BJ (cell line): ENCODE data around the gene RYR3. TPM values are rescaled to one million over a fixed set of nuclear protein-coding genes. Genes with fewer than 3 reads are reported as not detected.

Source experiments
- CTCF ChIA-PET: fragments of 350-600 bp; formaldehyde crosslinking; extraction: SDS; loops from one replicate; lab custom pipeline; 2021; ENCODE audit warnings: antibody characterized with exemption, inconsistent platforms; lab: Yijun Ruan, JAX
- POLR2A ChIA-PET: fragments of 300-600 bp; sonication (Branson Sonifier 250); formaldehyde crosslinking; extraction: SDS; loops from one replicate; lab custom pipeline; 2021; ENCODE audit warnings: antibody characterized with exemption; lab: Charles Lee
- DNase-seq: peaks from one replicate; pipeline ENCODE4 v3.0.0-alpha.2; 2011; ENCODE audit warnings: low read depth
- H3K27me3 ChIP-seq: 2 replicates; pipeline ENCODE4 v1.6.0; 2011; ENCODE audit warnings: low read length; ENCODE audit not compliant: control insufficient read depth, insufficient read depth
- H3K36me3 ChIP-seq: 2 replicates; pipeline ENCODE4 v1.5.1; 2011; ENCODE audit warnings: low read length; ENCODE audit not compliant: control insufficient read depth, insufficient read depth
- H3K4me3 ChIP-seq: 2 replicates; pipeline ENCODE4 v1.5.1; 2011; ENCODE audit warnings: low read depth, mild to moderate bottlenecking, control low read depth, low read length
- CTCF ChIP-seq: IDR thresholded peaks from 2 replicates; pipeline ENCODE4 v1.5.1; 2011; ENCODE audit warnings: low read depth, mild to moderate bottlenecking, control low read depth, inconsistent platforms, low read length, moderate library complexity; ENCODE audit not compliant: insufficient read depth
- polyA plus RNA-seq: library from polyadenylated mRNA; depleted of rRNA; stranded (reverse); fragments of >200 nt; gene quantifications from 2 replicates; pipeline ENCODE4 v1.2.3, GENCODE V29; 2011

The RYR3 gene
- polyA plus RNA-seq, 1 experiment = not detected

- TF ChIP-seq CTCF = no peak
- H3K4me3 ChIP-seq = no peak overlapping the region
- POLR2A ChIA-PET = no interaction called here
- DNase-seq = no peak
- H3K27me3 ChIP-seq = peaks cover 2% of the 10 kb centered on the region; the same call in 1 of the 2 replicates
- CTCF ChIA-PET = no interaction called here
- no peaks in the 10 kb centered on the region for H3K36me3 ChIP-seq
Measured at GRCh38 chr15:33664947-33665346, 354.2 kb downstream of the RYR3 start.

GRCh38 chr15:33670567-33670966 lies 359.8 kb downstream of the RYR3 start:
- TF ChIP-seq CTCF = no peak
- CTCF ChIA-PET = interaction anchor here (1.4 kb wide), 1 partner anchor 9 kb away, joined by 3 read pairs; no protein-coding TSS in a partner anchor
- DNase-seq = no peak
- POLR2A ChIA-PET = no interaction called here
- Histone ChIP-seq H3K27me3 (peaks cover 4% of the 10 kb centered on the region; the same call in 1 of the 2 replicates), H3K4me3 (no peak overlapping the region), H3K36me3 (no peaks in the 10 kb centered on the region)

- no peaks in the 10 kb centered on the region for H3K36me3 ChIP-seq
- no peak for DNase-seq
- no peak for TF ChIP-seq CTCF
- peaks cover 5% of the 10 kb centered on the region for H3K27me3 ChIP-seq
- POLR2A ChIA-PET = no interaction called here
- CTCF ChIA-PET = interaction anchor here (1.4 kb wide), 1 partner anchor 8 kb away, joined by 3 read pairs; no protein-coding TSS in a partner anchor
- no peak overlapping the region for H3K4me3 ChIP-seq
Measured at GRCh38 chr15:33671456-33671855, 360.7 kb downstream of the RYR3 start.

GRCh38 chr15:33675246-33675645 lies 364.5 kb downstream of the RYR3 start:
- Histone ChIP-seq H3K4me3 (no peak overlapping the region), H3K36me3 (no peaks in the 10 kb centered on the region), H3K27me3 (peaks cover 7% of the 10 kb centered on the region)
- TF ChIP-seq CTCF = peak; percentile 26; the same call in 1 of the 2 replicates
- CTCF ChIA-PET = interaction anchor here (1.1 kb wide), 1 partner anchor 9 kb away, joined by 3 read pairs; no protein-coding TSS in a partner anchor
- POLR2A ChIA-PET = no interaction called here
- DNase-seq = no peak

- no peak overlapping the region for H3K4me3 ChIP-seq
- no peak for DNase-seq
- H3K36me3 ChIP-seq = no peaks in the 10 kb centered on the region
- POLR2A ChIA-PET = no interaction called here
- H3K27me3 ChIP-seq = peaks cover 7% of the 10 kb centered on the region
- CTCF ChIA-PET = no interaction called here
- no peak for TF ChIP-seq CTCF
Measured at GRCh38 chr15:33677238-33677830, 366.6 kb downstream of the RYR3 start.
